ENCODE measurements around the gene PCDH15. TPM values are rescaled to one million over a fixed set of nuclear protein-coding genes. Genes with fewer than 3 reads are reported as not detected.

PCDH15 gene
- total and polyA plus RNA-seq, 2 experiments from 2014 or later: 0.29 to 0.66 TPM

DNA sequence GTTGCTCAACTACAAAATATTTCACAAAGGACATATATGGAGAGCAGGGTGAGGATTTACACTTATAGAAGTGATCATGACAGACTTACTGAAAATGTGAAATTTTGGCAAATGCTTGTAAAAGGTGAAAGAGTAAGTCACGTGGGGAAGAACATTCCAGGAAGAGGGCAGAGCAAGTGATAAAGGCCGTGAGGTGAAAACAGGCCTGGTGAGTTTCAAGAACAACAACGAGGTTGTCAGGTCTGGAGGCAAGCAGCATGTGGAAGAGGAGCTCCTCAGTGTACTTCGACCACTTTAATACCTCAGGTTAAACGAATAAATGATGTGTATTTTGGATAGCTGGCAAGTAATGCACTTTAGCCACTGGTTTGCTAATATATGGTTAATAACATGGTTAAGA lies 706.7 kb downstream of the PCDH15 start:
- no peaks in the 10 kb centered on the region for H3K9me3 Mint-ChIP-seq
- H3K4me3 Mint-ChIP-seq: no peak overlapping the region
- peak overlapping the region; percentile 45; the same call in 1 of the 2 replicates for H2AFZ ChIP-seq
- no peaks in the 10 kb centered on the region for H3K4me1 ChIP-seq (ENCODE audit: insufficient read depth)
- H3K27ac ChIP-seq (ENCODE audit: low read depth): no peak overlapping the region
- H3K79me2 ChIP-seq (replicated peaks; ENCODE audit: insufficient read depth): no peaks in the 10 kb centered on the region
- no peaks in the 10 kb centered on the region for H3K36me3 ChIP-seq (ENCODE audit: insufficient read depth)
- no peaks in the 10 kb centered on the region for H3K36me3 Mint-ChIP-seq (ENCODE audit: low read depth)
- no peaks in the 10 kb centered on the region for H3K9me2 ChIP-seq (ENCODE audit: insufficient read depth)
- TF ChIP-seq CREB1 (CRISPR knock-in tag; IDR thresholded peaks at IDR 0.05; ENCODE audit: low read depth) (no peak), EZH2phosphoT487 (IDR thresholded peaks at IDR 0.05; ENCODE audit: unreplicated experiment) (no peak), ZNF331 (CRISPR knock-in tag; IDR thresholded peaks at IDR 0.05; ENCODE audit: low read depth) (no peak), STAT1 (IDR thresholded peaks at IDR 0.05; ENCODE audit: unreplicated experiment) (no peak), POLR2AphosphoS5 (IDR thresholded peaks at IDR 0.05; ENCODE audit: low read depth) (no peak), EZH2 (IDR thresholded peaks at IDR 0.05; ENCODE audit: low read depth, unreplicated experiment) (no peak), ZNF114 (CRISPR knock-in tag; IDR thresholded peaks at IDR 0.05) (no peak), JUNB (IDR thresholded peaks at IDR 0.05; ENCODE audit: unreplicated experiment) (no peak), NANOG (IDR thresholded peaks at IDR 0.05; ENCODE audit: borderline replicate concordance) (no peak), REST (IDR thresholded peaks at IDR 0.05; ENCODE audit: unreplicated experiment) (no peak), ETS1 (IDR thresholded peaks at IDR 0.05) (no peak)
- TF ChIP-seq, protein P1, sequence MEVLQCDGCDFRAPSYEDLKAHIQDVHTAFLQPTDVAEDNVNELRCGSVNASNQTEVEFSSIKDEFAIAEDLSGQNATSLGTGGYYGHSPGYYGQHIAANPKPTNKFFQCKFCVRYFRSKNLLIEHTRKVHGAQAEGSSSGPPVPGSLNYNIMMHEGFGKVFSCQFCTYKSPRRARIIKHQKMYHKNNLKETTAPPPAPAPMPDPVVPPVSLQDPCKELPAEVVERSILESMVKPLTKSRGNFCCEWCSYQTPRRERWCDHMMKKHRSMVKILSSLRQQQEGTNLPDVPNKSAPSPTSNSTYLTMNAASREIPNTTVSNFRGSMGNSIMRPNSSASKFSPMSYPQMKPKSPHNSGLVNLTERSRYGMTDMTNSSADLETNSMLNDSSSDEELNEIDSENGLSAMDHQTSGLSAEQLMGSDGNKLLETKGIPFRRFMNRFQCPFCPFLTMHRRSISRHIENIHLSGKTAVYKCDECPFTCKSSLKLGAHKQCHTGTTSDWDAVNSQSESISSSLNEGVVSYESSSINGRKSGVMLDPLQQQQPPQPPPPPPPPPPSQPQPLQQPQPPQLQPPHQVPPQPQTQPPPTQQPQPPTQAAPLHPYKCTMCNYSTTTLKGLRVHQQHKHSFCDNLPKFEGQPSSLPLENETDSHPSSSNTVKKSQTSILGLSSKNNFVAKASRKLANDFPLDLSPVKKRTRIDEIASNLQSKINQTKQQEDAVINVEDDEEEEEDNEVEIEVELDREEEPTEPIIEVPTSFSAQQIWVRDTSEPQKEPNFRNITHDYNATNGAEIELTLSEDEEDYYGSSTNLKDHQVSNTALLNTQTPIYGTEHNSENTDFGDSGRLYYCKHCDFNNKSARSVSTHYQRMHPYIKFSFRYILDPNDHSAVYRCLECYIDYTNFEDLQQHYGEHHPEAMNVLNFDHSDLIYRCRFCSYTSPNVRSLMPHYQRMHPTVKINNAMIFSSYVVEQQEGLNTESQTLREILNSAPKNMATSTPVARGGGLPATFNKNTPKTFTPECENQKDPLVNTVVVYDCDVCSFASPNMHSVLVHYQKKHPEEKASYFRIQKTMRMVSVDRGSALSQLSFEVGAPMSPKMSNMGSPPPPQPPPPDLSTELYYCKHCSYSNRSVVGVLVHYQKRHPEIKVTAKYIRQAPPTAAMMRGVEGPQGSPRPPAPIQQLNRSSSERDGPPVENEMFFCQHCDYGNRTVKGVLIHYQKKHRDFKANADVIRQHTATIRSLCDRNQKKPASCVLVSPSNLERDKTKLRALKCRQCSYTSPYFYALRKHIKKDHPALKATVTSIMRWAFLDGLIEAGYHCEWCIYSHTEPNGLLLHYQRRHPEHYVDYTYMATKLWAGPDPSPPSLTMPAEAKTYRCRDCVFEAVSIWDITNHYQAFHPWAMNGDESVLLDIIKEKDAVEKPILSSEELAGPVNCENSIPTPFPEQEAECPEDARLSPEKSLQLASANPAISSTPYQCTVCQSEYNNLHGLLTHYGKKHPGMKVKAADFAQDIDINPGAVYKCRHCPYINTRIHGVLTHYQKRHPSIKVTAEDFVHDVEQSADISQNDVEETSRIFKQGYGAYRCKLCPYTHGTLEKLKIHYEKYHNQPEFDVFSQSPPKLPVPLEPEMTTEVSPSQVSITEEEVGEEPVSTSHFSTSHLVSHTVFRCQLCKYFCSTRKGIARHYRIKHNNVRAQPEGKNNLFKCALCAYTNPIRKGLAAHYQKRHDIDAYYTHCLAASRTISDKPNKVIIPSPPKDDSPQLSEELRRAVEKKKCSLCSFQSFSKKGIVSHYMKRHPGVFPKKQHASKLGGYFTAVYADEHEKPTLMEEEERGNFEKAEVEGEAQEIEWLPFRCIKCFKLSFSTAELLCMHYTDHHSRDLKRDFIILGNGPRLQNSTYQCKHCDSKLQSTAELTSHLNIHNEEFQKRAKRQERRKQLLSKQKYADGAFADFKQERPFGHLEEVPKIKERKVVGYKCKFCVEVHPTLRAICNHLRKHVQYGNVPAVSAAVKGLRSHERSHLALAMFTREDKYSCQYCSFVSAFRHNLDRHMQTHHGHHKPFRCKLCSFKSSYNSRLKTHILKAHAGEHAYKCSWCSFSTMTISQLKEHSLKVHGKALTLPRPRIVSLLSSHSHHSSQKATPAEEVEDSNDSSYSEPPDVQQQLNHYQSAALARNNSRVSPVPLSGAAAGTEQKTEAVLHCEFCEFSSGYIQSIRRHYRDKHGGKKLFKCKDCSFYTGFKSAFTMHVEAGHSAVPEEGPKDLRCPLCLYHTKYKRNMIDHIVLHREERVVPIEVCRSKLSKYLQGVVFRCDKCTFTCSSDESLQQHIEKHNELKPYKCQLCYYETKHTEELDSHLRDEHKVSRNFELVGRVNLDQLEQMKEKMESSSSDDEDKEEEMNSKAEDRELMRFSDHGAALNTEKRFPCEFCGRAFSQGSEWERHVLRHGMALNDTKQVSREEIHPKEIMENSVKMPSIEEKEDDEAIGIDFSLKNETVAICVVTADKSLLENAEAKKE (CRISPR knock-in tag; IDR thresholded peaks at IDR 0.05): no peak
- TF ChIP-seq, protein P2, sequence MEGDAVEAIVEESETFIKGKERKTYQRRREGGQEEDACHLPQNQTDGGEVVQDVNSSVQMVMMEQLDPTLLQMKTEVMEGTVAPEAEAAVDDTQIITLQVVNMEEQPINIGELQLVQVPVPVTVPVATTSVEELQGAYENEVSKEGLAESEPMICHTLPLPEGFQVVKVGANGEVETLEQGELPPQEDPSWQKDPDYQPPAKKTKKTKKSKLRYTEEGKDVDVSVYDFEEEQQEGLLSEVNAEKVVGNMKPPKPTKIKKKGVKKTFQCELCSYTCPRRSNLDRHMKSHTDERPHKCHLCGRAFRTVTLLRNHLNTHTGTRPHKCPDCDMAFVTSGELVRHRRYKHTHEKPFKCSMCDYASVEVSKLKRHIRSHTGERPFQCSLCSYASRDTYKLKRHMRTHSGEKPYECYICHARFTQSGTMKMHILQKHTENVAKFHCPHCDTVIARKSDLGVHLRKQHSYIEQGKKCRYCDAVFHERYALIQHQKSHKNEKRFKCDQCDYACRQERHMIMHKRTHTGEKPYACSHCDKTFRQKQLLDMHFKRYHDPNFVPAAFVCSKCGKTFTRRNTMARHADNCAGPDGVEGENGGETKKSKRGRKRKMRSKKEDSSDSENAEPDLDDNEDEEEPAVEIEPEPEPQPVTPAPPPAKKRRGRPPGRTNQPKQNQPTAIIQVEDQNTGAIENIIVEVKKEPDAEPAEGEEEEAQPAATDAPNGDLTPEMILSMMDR (conservative IDR thresholded peaks at IDR 0.05; ENCODE audit: low read depth in 2 of 2): no peak
- no peaks in the 10 kb centered on the region for H3K27me3 ChIP-seq (ENCODE audit: insufficient read depth)
- no peak overlapping the region for H3K27ac Mint-ChIP-seq
- H4K20me1 ChIP-seq (replicated peaks; ENCODE audit: insufficient read depth): no peaks in the 10 kb centered on the region
- ATAC-seq (peak; percentile 34; the same call in 2 of the 3 replicates), DNase-seq (ENCODE audit: low spot score) (peak; percentile 28)
- no peak overlapping the region for H3K4me3 ChIP-seq
- H3K27me3 Mint-ChIP-seq (ENCODE audit: insufficient read depth, low read depth, poor library complexity): no peaks in the 10 kb centered on the region
- peaks cover 3% of the 10 kb centered on the region; the same call in 2 of the 3 replicates for H3K4me1 Mint-ChIP-seq
- no peak overlapping the region for H3K4me2 ChIP-seq
- no peaks in the 10 kb centered on the region for H3F3A ChIP-seq (replicated peaks; ENCODE audit: low read depth)
